Measurements from ENCODE around the gene SLC38A6.

GRCh38 chr14:60944204-60944603 is 36.8 kb upstream of the SLC38A6 start:
- TF ChIP-seq, protein P1, sequence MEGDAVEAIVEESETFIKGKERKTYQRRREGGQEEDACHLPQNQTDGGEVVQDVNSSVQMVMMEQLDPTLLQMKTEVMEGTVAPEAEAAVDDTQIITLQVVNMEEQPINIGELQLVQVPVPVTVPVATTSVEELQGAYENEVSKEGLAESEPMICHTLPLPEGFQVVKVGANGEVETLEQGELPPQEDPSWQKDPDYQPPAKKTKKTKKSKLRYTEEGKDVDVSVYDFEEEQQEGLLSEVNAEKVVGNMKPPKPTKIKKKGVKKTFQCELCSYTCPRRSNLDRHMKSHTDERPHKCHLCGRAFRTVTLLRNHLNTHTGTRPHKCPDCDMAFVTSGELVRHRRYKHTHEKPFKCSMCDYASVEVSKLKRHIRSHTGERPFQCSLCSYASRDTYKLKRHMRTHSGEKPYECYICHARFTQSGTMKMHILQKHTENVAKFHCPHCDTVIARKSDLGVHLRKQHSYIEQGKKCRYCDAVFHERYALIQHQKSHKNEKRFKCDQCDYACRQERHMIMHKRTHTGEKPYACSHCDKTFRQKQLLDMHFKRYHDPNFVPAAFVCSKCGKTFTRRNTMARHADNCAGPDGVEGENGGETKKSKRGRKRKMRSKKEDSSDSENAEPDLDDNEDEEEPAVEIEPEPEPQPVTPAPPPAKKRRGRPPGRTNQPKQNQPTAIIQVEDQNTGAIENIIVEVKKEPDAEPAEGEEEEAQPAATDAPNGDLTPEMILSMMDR (IDR thresholded peaks at IDR 0.05) = no peak
- TF ChIP-seq POLR2A (IDR thresholded peaks at IDR 0.05) = no peak

Measured in body of pancreas (tissue), 4 donors.